ENCODE results near the gene ZNF324. TPM values are rescaled to one million over a fixed set of nuclear protein-coding genes. Genes with fewer than 3 reads are reported as not detected.

Gene ZNF324
- total and polyA plus RNA-seq, 2 of the 13 experiments (the other 11 are each of a cell fraction or from before 2014, with no cell fraction given): 1.1 to 4.7 TPM

- no peak for TF ChIP-seq PLSCR1 (CRISPR knock-in tag; IDR thresholded peaks at IDR 0.05; ENCODE audit: borderline replicate concordance)
- TF ChIP-seq ZNF205 (CRISPR knock-in tag; IDR thresholded peaks at IDR 0.05): peak; percentile 90
- TF ChIP-seq HNRNPK (IDR thresholded peaks at IDR 0.05; ENCODE audit: low read depth, low read length, poor library complexity, severe bottlenecking): no peak
- TF ChIP-seq AKAP8 (CRISPR knock-in tag; IDR thresholded peaks at IDR 0.05): no peak; the same call in 1 of the 2 replicates
- no peak for TF ChIP-seq NFE2L1 (CRISPR knock-in tag; IDR thresholded peaks at IDR 0.05; ENCODE audit: borderline replicate concordance)
- peak; percentile 79; the same call in 1 of the 2 replicates for TF ChIP-seq KDM3A (CRISPR knock-in tag; IDR thresholded peaks at IDR 0.05; ENCODE audit: low read depth)
- peak; percentile 96 for TF ChIP-seq HDAC1 (CRISPR knock-in tag; IDR thresholded peaks at IDR 0.05)
- peak; percentile 38; the same call in 1 of the 2 replicates for TF ChIP-seq MNT (IDR thresholded peaks at IDR 0.05)
- peak; percentile 13; the same call in 1 of the 2 replicates for TF ChIP-seq KDM1A (CRISPR knock-in tag; IDR thresholded peaks at IDR 0.05)
- TF ChIP-seq CBX1 (IDR thresholded peaks at IDR 0.05; ENCODE audit: low read depth): peak; percentile 82
- TF ChIP-seq MYNN (CRISPR knock-in tag; IDR thresholded peaks at IDR 0.05; ENCODE audit: low read depth): no peak
- TF ChIP-seq ZNF143 (CRISPR knock-in tag; IDR thresholded peaks at IDR 0.05): peak; percentile 83
- TF ChIP-seq PAX8 (CRISPR knock-in tag; IDR thresholded peaks at IDR 0.05; ENCODE audit: borderline replicate concordance): no peak
- TF ChIP-seq FLYWCH1 (CRISPR knock-in tag; IDR thresholded peaks at IDR 0.05): no peak
- TF ChIP-seq ZNF775 (CRISPR knock-in tag; IDR thresholded peaks at IDR 0.05; ENCODE audit: borderline replicate concordance): no peak
- TF ChIP-seq NFATC3 (CRISPR knock-in tag; IDR thresholded peaks at IDR 0.05): no peak
- no peak for TF ChIP-seq IKZF4 (CRISPR knock-in tag; IDR thresholded peaks at IDR 0.05; ENCODE audit: borderline replicate concordance, low read depth, not compliant biosample characterization)
- peak; percentile 63 for TF ChIP-seq NFYB (CRISPR knock-in tag; IDR thresholded peaks at IDR 0.05)
- peak; percentile 78; the same call in 1 of the 2 replicates for TF ChIP-seq ZNF772 (CRISPR knock-in tag; IDR thresholded peaks at IDR 0.05)
- no peak for TF ChIP-seq ZBTB37 (CRISPR knock-in tag; IDR thresholded peaks at IDR 0.05)
- TF ChIP-seq ZNF547 (CRISPR knock-in tag; IDR thresholded peaks at IDR 0.05): no peak; the same call in 1 of the 2 replicates
- TF ChIP-seq MTF1 (CRISPR knock-in tag; IDR thresholded peaks at IDR 0.05): no peak
- TF ChIP-seq EEA1 (CRISPR knock-in tag; IDR thresholded peaks at IDR 0.05; ENCODE audit: borderline replicate concordance): no peak
- peak; percentile 79 for TF ChIP-seq ZBTB7A (CRISPR knock-in tag; IDR thresholded peaks at IDR 0.05)
- no peak for TF ChIP-seq ZEB1 (IDR thresholded peaks at IDR 0.05; ENCODE audit: insufficient replicate concordance, low read depth)
- TF ChIP-seq HOXA3 (CRISPR knock-in tag; IDR thresholded peaks at IDR 0.05): peak; percentile 98
- TF ChIP-seq ZNF230 (CRISPR knock-in tag; IDR thresholded peaks at IDR 0.05): no peak
- TF ChIP-seq MEIS1 (CRISPR knock-in tag; IDR thresholded peaks at IDR 0.05; ENCODE audit: borderline replicate concordance): no peak; the same call in 1 of the 2 replicates
Measured at GRCh38 chr19:58499021-58499927, 32.4 kb downstream of the ZNF324 start (continued).
